A549 (cell line): ENCODE results near the gene NCLN. TPM values are rescaled to one million over a fixed set of nuclear protein-coding genes. Genes with fewer than 3 reads are reported as not detected.

Experiments used
- ATAC-seq, 2 experiments: fragments of 200-7000 bp in 1 of 2; fragments of >200 bp in 1 of 2; cut with Nextera tagmentation in 1 of 2; cut with Tn5 transposase in 1 of 2; 3 replicates each; pipeline versions ENCODE4 v1.8.0 to v1.9.1; 2018 to 2020; ENCODE audit warnings: mild to moderate bottlenecking in 1 of 2, moderate library complexity in 1 of 2
- CTCF ChIA-PET: fragments of 300-600 bp; sonication (Branson Sonifier 250); formaldehyde crosslinking; extraction: SDS; loops from one replicate; lab custom pipeline; 2021; ENCODE audit warnings: antibody characterized with exemption, inconsistent platforms; lab: Yijun Ruan, JAX
- POLR2A ChIA-PET: fragments of 350-600 bp; formaldehyde crosslinking; extraction: SDS; loops from one replicate; lab custom pipeline; 2021; ENCODE audit warnings: antibody characterized with exemption, inconsistent platforms; lab: Yijun Ruan, JAX
- DNase-seq, 2 experiments: peaks; one replicate each; pipeline versions ENCODE4 v3.0.0 to v3.0.0-alpha.2; 2011 to 2016; ENCODE audit warnings: low read depth in 1 of 2, low spot score in 1 of 2
- FAIRE-seq: peaks from 2 replicates; lab custom pipeline; 2011; peaks lifted over from hg19 to GRCh38; lab: Jason Lieb, UNC
- H3K27ac ChIP-seq, 2 experiments: fragments of >200 bp; sonication (Bioruptor Twin); formaldehyde crosslinking; 3 replicates each; pipeline ENCODE4 v1.5.1; 2016 to 2017
- H3K4me1 ChIP-seq: fragments of >200 bp; sonication (Bioruptor Twin); formaldehyde crosslinking; 3 replicates; pipeline ENCODE4 v1.6.1; 2016
- H3K4me2 ChIP-seq: fragments of >200 bp; sonication (Bioruptor Twin); formaldehyde crosslinking; 3 replicates; pipeline ENCODE4 v1.6.1; 2016
- H3K4me3 ChIP-seq: fragments of >200 bp; sonication (Bioruptor Twin); formaldehyde crosslinking; 3 replicates; pipeline ENCODE4 v1.5.1; 2016
- H3K9me3 ChIP-seq: fragments of >200 bp; sonication (Bioruptor Twin); formaldehyde crosslinking; 3 replicates; pipeline ENCODE4 v1.6.1; 2016
- BCL3 ChIP-seq: fragments of >200 bp; sonication (Bioruptor Twin); formaldehyde crosslinking; IDR thresholded peaks from 3 replicates; pipeline ENCODE4 v1.6.1; 2016
- CBX2 ChIP-seq: fragments of 200-600 bp; sonication (generic); IDR thresholded peaks from 2 replicates; pipeline ENCODE4 v1.6.1; 2016; ENCODE audit warnings: low read depth, mild to moderate bottlenecking, borderline replicate concordance
- CBX8 ChIP-seq: fragments of 200-600 bp; sonication (generic); IDR thresholded peaks from 2 replicates; pipeline ENCODE4 v1.6.1; 2016
- CEBPB ChIP-seq, 2 experiments: fragments of >200 bp in 1 of 2; sonication (Bioruptor Twin) in 1 of 2; formaldehyde crosslinking in 1 of 2; IDR thresholded peaks; 2 replicates each; pipeline ENCODE4 v1.6.1; 2012 to 2016
- CHD2 ChIP-seq: fragments of 150-350 bp; IDR thresholded peaks from 2 replicates; pipeline ENCODE4 v1.6.1; 2014; ENCODE audit warnings: low read length; ENCODE audit not compliant: partially characterized antibody
- EHF ChIP-seq: fragments of 250-450 bp; sonication (Bioruptor Pico); IDR thresholded peaks from 2 replicates; pipeline ENCODE4 v1.5.0; 2020; ENCODE audit warnings: mild to moderate bottlenecking
- EHMT2 ChIP-seq: fragments of 200-600 bp; sonication (generic); IDR thresholded peaks from 2 replicates; pipeline ENCODE4 v1.6.1; 2016; ENCODE audit warnings: antibody characterized with exemption, low read depth, mild to moderate bottlenecking, moderate library complexity
- ELK1 ChIP-seq: fragments of 150-350 bp; IDR thresholded peaks from 2 replicates; pipeline ENCODE4 v1.6.1; 2014; ENCODE audit warnings: low read depth, mild to moderate bottlenecking, low read length
- ESRRA ChIP-seq: fragments of 150-350 bp; IDR thresholded peaks from 2 replicates; pipeline ENCODE4 v1.6.1; 2014; ENCODE audit warnings: mild to moderate bottlenecking, low read length, borderline replicate concordance
- FOSL2 ChIP-seq, 2 experiments: fragments of 450-650 bp in 1 of 2; fragments of >200 bp in 1 of 2; sonication (Bioruptor Twin) in 1 of 2; formaldehyde crosslinking; IDR thresholded peaks; 2 replicates each; pipeline versions ENCODE4 v1.5.0 to v1.6.1; 2016 to 2020; ENCODE audit warnings: mild to moderate bottlenecking in 1 of 2, moderate library complexity in 1 of 2
- FOXS1 ChIP-seq: fragments of 250-450 bp; sonication (Bioruptor Pico); IDR thresholded peaks from 2 replicates; pipeline ENCODE4 v1.5.0; 2020; ENCODE audit warnings: mild to moderate bottlenecking, moderate library complexity
- GATA3 ChIP-seq: IDR thresholded peaks from 2 replicates; pipeline ENCODE4 v1.6.1; 2012; ENCODE audit warnings: borderline replicate concordance
- HDAC2 ChIP-seq: fragments of 200-600 bp; sonication (generic); IDR thresholded peaks from 2 replicates; pipeline ENCODE4 v1.6.1; 2016
- HEYL ChIP-seq: fragments of 250-450 bp; sonication (Bioruptor Pico); IDR thresholded peaks from 2 replicates; pipeline ENCODE4 v1.8.0; 2021; ENCODE audit warnings: mild to moderate bottlenecking, moderate library complexity
- HOXA7 ChIP-seq: fragments of 250-450 bp; sonication (Bioruptor Pico); IDR thresholded peaks from 2 replicates; pipeline ENCODE4 v1.5.0; 2020; ENCODE audit warnings: mild to moderate bottlenecking, moderate library complexity
- JUN ChIP-seq, 2 experiments: fragments of >200 bp; sonication (Bioruptor Twin); formaldehyde crosslinking; IDR thresholded peaks; 2 replicates in 1 of 2; 3 replicates in 1 of 2; pipeline ENCODE4 v1.6.1; 2016 to 2017
- KDM5A ChIP-seq: fragments of 200-600 bp; sonication (generic); IDR thresholded peaks from 2 replicates; pipeline ENCODE4 v1.6.1; 2016; ENCODE audit warnings: antibody characterized with exemption, mild to moderate bottlenecking
- MAFK ChIP-seq: fragments of 450-650 bp; IDR thresholded peaks from 2 replicates; pipeline ENCODE4 v1.6.1; 2014; ENCODE audit not compliant: partially characterized antibody
- MAX ChIP-seq: IDR thresholded peaks from 2 replicates; pipeline ENCODE4 v1.6.1; 2012
- MYC ChIP-seq: IDR thresholded peaks from 2 replicates; pipeline ENCODE4 v1.6.1; 2012; ENCODE audit warnings: mild to moderate bottlenecking, inconsistent platforms, low read length, improper control_type of control experiment, borderline replicate concordance
- NFE2L2 ChIP-seq: fragments of 150-350 bp; conservative IDR thresholded peaks from 2 replicates; pipeline ENCODE4 v1.6.1; 2014; ENCODE audit warnings: low read length
- NPAS2 ChIP-seq: fragments of 250-450 bp; sonication (Bioruptor Pico); IDR thresholded peaks from 2 replicates; pipeline ENCODE4 v1.8.0; 2022; ENCODE audit warnings: mild to moderate bottlenecking, moderate library complexity, borderline replicate concordance
- NR3C1 ChIP-seq: fragments of >200 bp; sonication (Bioruptor Twin); formaldehyde crosslinking; IDR thresholded peaks from 3 replicates; pipeline ENCODE4 v1.6.1; 2017
- PBX3 ChIP-seq: IDR thresholded peaks from 2 replicates; pipeline ENCODE4 v1.6.1; 2012
- POLR2A ChIP-seq: IDR thresholded peaks from 2 replicates; pipeline ENCODE4 v1.6.1; 2012; ENCODE audit warnings: mild to moderate bottlenecking, low read length
- RARB ChIP-seq: fragments of 250-450 bp; sonication (Bioruptor Pico); IDR thresholded peaks from 2 replicates; pipeline ENCODE4 v1.8.0; 2021; ENCODE audit warnings: mild to moderate bottlenecking, moderate library complexity
- RCOR1 ChIP-seq: fragments of 150-350 bp; IDR thresholded peaks from 2 replicates; pipeline ENCODE4 v1.6.1; 2014; ENCODE audit warnings: antibody characterized with exemption, low read length, low read depth
- REST ChIP-seq: fragments of 200-600 bp; sonication (generic); IDR thresholded peaks from 2 replicates; pipeline ENCODE4 v1.6.1; 2016; ENCODE audit warnings: antibody characterized with exemption, mild to moderate bottlenecking, moderate library complexity
- RFX5 ChIP-seq: fragments of 450-650 bp; IDR thresholded peaks from 2 replicates; pipeline ENCODE4 v1.7.1; 2014; ENCODE audit warnings: antibody characterized with exemption, mild to moderate bottlenecking, moderate library complexity
- SMC3 ChIP-seq: fragments of >200 bp; sonication (Bioruptor Twin); formaldehyde crosslinking; IDR thresholded peaks from 3 replicates; pipeline ENCODE4 v1.6.1; 2018; ENCODE audit warnings: inconsistent platforms
- SREBF2 ChIP-seq: fragments of 450-650 bp; IDR thresholded peaks from 2 replicates; pipeline ENCODE4 v1.6.1; 2014; ENCODE audit warnings: mild to moderate bottlenecking, moderate library complexity
- USF2 ChIP-seq: fragments of 450-650 bp; IDR thresholded peaks from 2 replicates; pipeline ENCODE4 v1.6.1; 2014; ENCODE audit warnings: antibody characterized with exemption
- ZFP36 ChIP-seq: fragments of 450-650 bp; IDR thresholded peaks from 2 replicates; pipeline ENCODE4 v1.6.1; 2014; ENCODE audit warnings: borderline replicate concordance; ENCODE audit not compliant: partially characterized antibody
- ZNF302 ChIP-seq: fragments of 250-450 bp; sonication (Bioruptor Pico); IDR thresholded peaks from 2 replicates; pipeline ENCODE4 v1.9.0; 2021; ENCODE audit warnings: inconsistent platforms, mild to moderate bottlenecking, moderate library complexity
- WGBS: methylation state at CpG from one replicate; pipeline ENCODE4 v1.1.6; 2017; ENCODE audit errors: missing lambda C conversion rate; 5-methylcytosine and 5-hydroxymethylcytosine counted together
- polyA minus RNA-seq: library from RNA; depleted of rRNA, polyadenylated mRNA; stranded (reverse); fragments of >200 nt; gene quantifications from 2 replicates; pipeline ENCODE4 v1.2.3, GENCODE V29; 2011; rRNA and poly(A)+ RNA removed
- polyA plus RNA-seq, 4 experiments: library from polyadenylated mRNA; depleted of rRNA in 3 of 4; stranded (reverse); fragments of >200 nt; fragmentation: RNase III in 1 of 4; extraction: RNeasy Plus Mini Kit Qiagen cat#74134 plus additional on column Dnase treatment in 1 of 4; gene quantifications; 2 replicates in 3 of 4; 3 replicates in 1 of 4; pipeline ENCODE4 v1.2.3, GENCODE V29; 2011 to 2017

Gene NCLN
- polyA plus RNA-seq (2011; rRNA removed) (22.8 and 27.6 TPM in 2 replicates), polyA plus RNA-seq (2017; fragmentation: RNase III; extraction: RNeasy Plus Mini Kit Qiagen cat#74134 plus additional on column Dnase treatment) (55.5 to 58.5 TPM (median 55.5 TPM) in 3 replicates), polyA minus RNA-seq (22.9 and 32.2 TPM in 2 replicates)
- 67.0 and 93.6 TPM in 2 replicates for polyA plus RNA-seq (2012; cell fraction: cytosol; rRNA removed)
- polyA plus RNA-seq (2012; cell fraction: nucleus; rRNA removed) = 158 and 222 TPM in 2 replicates

- ATAC-seq (peak; percentile 93), FAIRE-seq (no peak)
- POLR2A ChIA-PET = no interaction called here
- TF ChIP-seq HEYL (CRISPR knock-in tag) (no peak), RCOR1 (no peak), HOXA7 (CRISPR knock-in tag) (no peak), CBX2 (no peak), FOSL2 (IDR thresholded peaks at IDR 0.05) (no peak), FOSL2 (CRISPR knock-in tag; IDR thresholded peaks at IDR 0.05) (no peak), EHF (CRISPR knock-in tag) (no peak), CEBPB (IDR thresholded peaks at IDR 0.05) (no peak), CBX8 (no peak), CHD2 (no peak), ELK1 (no peak), NR3C1 (no peak), SMC3 (no peak), BCL3 (0 out of 3 replicates have a peak, but pooled peaks have one; percentile 36), MYC (peak; percentile 38; the same call in 1 of the 2 replicates), POLR2A (peak; percentile 48), JUN (IDR thresholded peaks at IDR 0.05) (peak; percentile 60 to 91; a peak in 4 of 5 replicates), RARB (no peak), USF2 (0 out of 2 replicates have a peak, but pooled peaks have one; percentile 34), FOXS1 (no peak), NPAS2 (no peak), GATA3 (no peak), HDAC2 (no peak), ZFP36 (no peak), NFE2L2 (no peak), REST (no peak), SREBF2 (no peak), KDM5A (no peak), ZNF302 (no peak), ESRRA (peak; percentile 38; the same call in 1 of the 2 replicates), MAX (peak; percentile 48; the same call in 1 of the 2 replicates), EHMT2 (no peak), MAFK (no peak), PBX3 (no peak), RFX5 (no peak)
Measured at GRCh38 chr19:3185461-3186159, at the start of gene NCLN. NCLN (plus strand) TSS chr19:3185930; CDS start chr19:3186031, 101 bp downstream.

More at GRCh38 chr19:3185461-3186159, at the start of gene NCLN:
- CTCF ChIA-PET = no interaction called here
- DNase-seq = peak; percentile 42 to 94
- H3K4me1 ChIP-seq = peaks cover 11% of the 10 kb centered on the region
- peak within 1 kb of the TSS; percentile 90 for H3K4me2 ChIP-seq
- H3K27ac ChIP-seq = peak within 1 kb of the TSS; percentile 89 to 92
- no peaks in the 10 kb centered on the region for H3K9me3 ChIP-seq
- H3K4me3 ChIP-seq = peak within 1 kb of the TSS; percentile 97
- WGBS = under 1% methylated on average over 30 of the region's 69 CpGs
